ENCODE measurements around the gene ADSL. TPM values are rescaled to one million over a fixed set of nuclear protein-coding genes. Genes with fewer than 3 reads are reported as not detected.

The ADSL gene
- total RNA-seq, 4 donors from 2014 or later: 36.1 to 71.8 (median 58.1) TPM

- peak overlapping the region in 2 of 4 donors; percentile 71 to 82 for H3K27ac ChIP-seq
- DNase-seq (ENCODE audit: low spot score in 2 of 2): no peak
- H3K36me3 ChIP-seq: peaks cover 0 to 8% (median 0%) of the 10 kb centered on the region in 3 donors
- no peak overlapping the region for H3K4me3 ChIP-seq
- peaks cover 0 to 55% (median 6%) of the 10 kb centered on the region in 4 donors for H3K4me1 ChIP-seq
- no peaks in the 10 kb centered on the region for H3K27me3 ChIP-seq
- H3K9me3 ChIP-seq: no peaks in the 10 kb centered on the region
- WGBS, 2 donors: 75 to 80% methylated on average over 10 of the region's 10 CpGs
- TF ChIP-seq CTCF (IDR thresholded peaks at IDR 0.05) (no peak), POLR2A (IDR thresholded peaks at IDR 0.05) (no peak), EP300 (IDR thresholded peaks at IDR 0.05) (no peak)
These were observed 15.7 kb upstream of the ADSL start for GRCh38 chr22:40330615-40331014.

- H3K27me3 ChIP-seq: no peaks in the 10 kb centered on the region
- DNase-seq (ENCODE audit: low spot score in 2 of 2): no peak
- TF ChIP-seq CTCF (IDR thresholded peaks at IDR 0.05) (no peak), POLR2A (IDR thresholded peaks at IDR 0.05) (no peak), EP300 (IDR thresholded peaks at IDR 0.05) (no peak)
- peaks cover 0 to 49% (median 4%) of the 10 kb centered on the region in 4 donors for H3K4me1 ChIP-seq
- H3K4me3 ChIP-seq: no peak overlapping the region
- H3K9me3 ChIP-seq: no peaks in the 10 kb centered on the region
- WGBS, 2 donors: 77 to 78% methylated on average over 4 of the region's 4 CpGs
- peaks cover 0 to 8% (median 0%) of the 10 kb centered on the region in 3 donors for H3K36me3 ChIP-seq
- peak overlapping the region in 1 of 4 donors; percentile 45 for H3K27ac ChIP-seq
These were observed 14.6 kb upstream of the ADSL start for GRCh38 chr22:40331706-40332105.

GRCh38 chr22:40332319-40332781 is 13.9 kb upstream of the ADSL start:
- no peak overlapping the region for H3K4me3 ChIP-seq
- H3K9me3 ChIP-seq: no peaks in the 10 kb centered on the region
- DNase-seq (ENCODE audit: low spot score in 2 of 2): no peak
- H3K4me1 ChIP-seq: peaks cover 0 to 42% (median 2%) of the 10 kb centered on the region in 4 donors
- 63 to 75% methylated on average over 9 of the region's 9 CpGs for WGBS, 2 donors
- no peak for TF ChIP-seq CTCF (IDR thresholded peaks at IDR 0.05)
- no peak for TF ChIP-seq POLR2A (IDR thresholded peaks at IDR 0.05)
- TF ChIP-seq EP300 (IDR thresholded peaks at IDR 0.05): no peak
- no peaks in the 10 kb centered on the region for H3K27me3 ChIP-seq
- peak overlapping the region in 1 of 4 donors; percentile 45 for H3K27ac ChIP-seq
- H3K36me3 ChIP-seq: peaks cover 0 to 11% (median 0%) of the 10 kb centered on the region in 3 donors

DNA sequence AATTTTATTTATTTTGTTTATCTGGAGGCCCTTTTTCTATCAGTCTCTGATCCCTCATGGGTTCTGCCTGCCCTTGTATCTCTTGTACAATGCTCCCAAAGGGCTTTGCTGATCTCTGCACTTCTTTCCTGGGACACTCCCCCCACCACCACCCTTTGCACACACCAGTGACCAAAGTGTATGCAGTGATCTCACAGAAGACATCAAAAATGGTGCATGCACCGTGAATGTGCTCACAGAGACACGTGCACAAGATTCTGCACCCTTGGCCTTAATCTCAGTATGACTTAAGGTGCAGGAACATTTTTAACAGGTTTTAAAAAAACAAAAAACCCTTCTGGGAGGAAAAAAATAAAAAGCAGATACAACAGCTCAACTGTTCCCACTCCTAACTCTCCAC is 12.2 kb upstream of the ADSL start:
- no peaks in the 10 kb centered on the region for H3K27me3 ChIP-seq
- H3K9me3 ChIP-seq: no peaks in the 10 kb centered on the region
- H3K4me1 ChIP-seq: peaks cover 0 to 28% (median 0%) of the 10 kb centered on the region in 4 donors
- WGBS, 2 donors: 65 to 68% methylated on average over 2 of the region's 2 CpGs
- no peak overlapping the region for H3K27ac ChIP-seq
- no peak overlapping the region for H3K4me3 ChIP-seq
- TF ChIP-seq POLR2A (IDR thresholded peaks at IDR 0.05): no peak
- no peak for TF ChIP-seq CTCF (IDR thresholded peaks at IDR 0.05)
- TF ChIP-seq EP300 (IDR thresholded peaks at IDR 0.05): no peak
- no peak for DNase-seq (ENCODE audit: low spot score in 2 of 2)
- peaks cover 0 to 11% (median 0%) of the 10 kb centered on the region in 3 donors for H3K36me3 ChIP-seq

- no peak for DNase-seq (ENCODE audit: low spot score in 2 of 2)
- WGBS, 2 donors: 51 to 53% methylated on average over 2 of the region's 2 CpGs
- Histone ChIP-seq H3K4me3 (no peak overlapping the region), H3K27me3 (no peaks in the 10 kb centered on the region), H3K4me1 (peaks cover 0 to 20% (median 0%) of the 10 kb centered on the region in 4 donors), H3K27ac (no peak overlapping the region), H3K9me3 (no peaks in the 10 kb centered on the region), H3K36me3 (peaks cover 0 to 11% (median 0%) of the 10 kb centered on the region in 3 donors)
- TF ChIP-seq EP300 (IDR thresholded peaks at IDR 0.05) (no peak), POLR2A (IDR thresholded peaks at IDR 0.05) (no peak), CTCF (IDR thresholded peaks at IDR 0.05) (no peak)
These were observed 11.4 kb upstream of the ADSL start for GRCh38 chr22:40334899-40335298.

All from tibial nerve (tissue), 4 donors.